NCI-H345 treated with DMSO at 0.1 percent for 48 hours (cell line): Measurements from ENCODE around the gene IVNS1ABP.

ENCODE experiments used
- DNase-seq: peaks from one replicate; lab custom pipeline; 2025; ENCODE audit not compliant: unreplicated experiment; lab: John Stamatoyannopoulos, UW

IVNS1ABP gene

DNA sequence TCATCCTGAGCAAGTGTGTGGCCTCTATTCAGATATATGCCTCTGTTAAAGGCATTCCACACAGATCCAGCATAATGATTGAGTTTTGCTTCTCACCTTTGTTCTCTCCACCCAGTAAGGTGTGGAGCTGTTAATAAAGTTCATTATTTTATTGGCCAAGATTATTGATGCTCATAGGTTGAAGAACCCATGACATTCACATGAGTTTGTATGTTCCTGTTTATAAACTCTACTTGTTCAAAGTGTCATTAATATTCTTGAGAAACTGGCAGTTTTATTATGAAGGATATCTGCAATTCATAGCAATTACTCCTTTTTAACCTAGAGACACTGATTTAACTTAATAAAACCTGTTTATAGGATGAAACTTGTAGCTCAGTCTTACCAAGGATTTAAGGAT lies 22.0 kb downstream of the IVNS1ABP start:
- DNase-seq: no peak

DNA sequence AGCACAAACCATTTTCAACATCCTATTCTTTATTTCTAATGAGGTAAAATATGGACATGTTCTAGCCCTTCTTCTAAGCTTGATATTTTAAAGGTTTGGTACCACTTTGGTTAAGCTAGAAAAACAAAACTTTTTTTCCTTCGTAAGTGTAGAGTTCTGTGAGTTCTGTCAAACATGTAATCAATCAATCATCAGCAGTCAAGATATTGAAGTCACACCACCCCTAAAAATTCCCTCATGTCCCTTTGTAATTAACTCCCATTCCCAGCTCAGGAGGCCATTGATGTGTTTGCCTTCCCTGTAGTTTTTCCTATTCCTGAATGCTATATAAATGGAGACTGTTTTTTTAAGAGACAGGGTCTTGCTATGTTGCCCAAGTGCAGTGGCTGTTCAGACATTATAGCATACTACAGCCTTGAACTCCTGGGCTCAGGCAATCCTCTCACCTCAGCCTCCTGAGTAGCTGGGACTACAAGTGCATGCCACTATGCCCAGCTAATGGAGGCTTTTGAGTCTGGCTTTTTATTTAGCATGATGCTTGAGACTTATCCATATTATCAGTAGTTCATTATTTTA lies 23.0 kb downstream of the IVNS1ABP start:
- no peak for DNase-seq

DNA sequence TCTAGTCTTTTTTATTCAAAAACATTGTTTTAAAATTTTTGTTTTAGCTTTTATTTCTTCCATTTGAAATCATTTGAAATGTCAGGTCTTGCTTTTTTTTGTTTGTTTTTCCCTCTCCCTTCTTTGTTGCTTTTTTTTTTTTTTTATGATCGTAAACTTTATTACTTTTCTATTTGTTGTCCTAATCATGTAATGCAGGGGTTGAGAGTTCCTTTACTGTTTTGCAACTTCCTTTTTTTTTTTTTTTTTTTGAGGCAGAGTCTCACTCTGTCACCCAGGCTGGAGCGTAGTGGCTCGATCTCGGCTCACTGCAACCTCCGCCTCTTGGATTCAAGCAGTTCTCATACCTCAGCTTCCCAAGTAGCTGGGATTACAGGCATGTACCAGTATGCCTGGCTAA lies 24.8 kb downstream of the IVNS1ABP start:
- no peak for DNase-seq

DNA sequence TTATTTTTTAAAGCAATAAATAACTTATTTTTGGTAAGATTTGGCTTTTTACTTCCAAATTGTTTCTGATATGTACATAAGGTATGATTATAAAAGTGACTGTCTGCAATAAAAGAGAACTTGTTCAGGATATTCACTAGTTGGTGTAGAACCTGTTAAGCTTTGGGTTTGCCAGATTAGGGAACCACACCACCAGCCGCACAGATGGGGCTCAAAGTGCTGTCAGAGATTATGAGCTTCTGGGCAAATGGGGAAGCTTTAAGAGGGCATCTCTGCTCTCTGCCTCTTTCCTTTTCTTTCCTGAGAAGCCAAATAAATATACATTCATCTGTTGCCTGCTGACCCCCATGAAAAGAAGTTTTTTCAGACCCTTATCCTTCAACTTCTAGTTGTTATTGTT lies 25.4 kb downstream of the IVNS1ABP start:
- no peak for DNase-seq

DNA sequence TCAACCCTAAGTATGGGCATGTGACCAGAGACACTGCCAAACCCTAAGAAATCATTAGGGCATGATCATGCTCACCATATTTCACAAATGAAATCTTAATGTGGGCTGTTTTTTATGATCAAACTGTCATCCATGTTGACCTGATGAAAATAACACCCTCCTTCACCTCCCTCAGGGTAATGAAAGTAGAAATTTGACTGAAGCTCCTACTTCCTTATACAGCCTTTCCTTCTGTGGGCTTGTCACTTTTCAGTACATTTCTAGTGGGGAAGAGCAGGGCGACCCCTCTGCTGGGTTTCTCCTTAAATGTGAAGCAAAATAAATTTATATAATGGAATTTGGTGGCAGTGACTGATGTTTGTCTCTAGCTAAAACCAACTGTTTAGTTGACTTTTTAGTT lies 25.9 kb downstream of the IVNS1ABP start:
- no peak for DNase-seq

DNA sequence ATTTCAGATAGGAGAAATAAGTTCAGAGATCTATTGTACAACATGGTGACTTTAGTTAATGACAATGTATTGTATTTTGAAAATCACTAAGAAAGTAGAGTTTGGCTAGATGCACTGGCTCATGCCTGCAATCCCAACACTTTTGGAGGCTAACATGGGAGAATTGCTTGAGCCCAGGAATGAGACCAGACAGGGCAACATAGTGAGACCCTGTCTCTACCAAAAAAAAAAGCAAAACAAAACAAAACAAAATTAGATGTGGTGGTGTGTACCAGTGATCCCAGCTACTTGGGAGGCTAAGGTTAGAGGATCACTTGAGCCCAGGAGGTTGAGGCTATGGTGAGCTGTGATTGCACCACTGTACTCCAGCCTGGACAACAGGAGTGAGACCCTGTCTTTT lies 27.2 kb downstream of the IVNS1ABP start:
- DNase-seq: no peak

DNA sequence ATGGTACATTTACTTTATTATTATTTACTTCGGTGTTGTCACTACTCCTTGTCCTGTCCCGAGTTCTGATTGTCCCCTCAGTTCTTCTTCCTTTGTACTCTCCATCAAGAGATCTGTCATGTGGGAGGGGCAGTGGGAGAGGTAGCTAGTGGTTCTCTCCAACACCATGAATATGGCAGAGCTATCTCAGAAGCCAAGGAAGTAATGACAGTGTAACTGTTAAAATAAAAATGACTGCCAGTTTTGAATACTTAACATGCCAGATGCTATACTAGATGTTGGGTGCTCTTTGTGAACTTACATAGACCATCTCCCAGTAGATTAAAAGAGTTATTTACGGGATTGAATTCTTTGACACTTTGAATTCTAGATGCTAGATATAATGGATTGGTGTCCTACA lies 28.6 kb downstream of the IVNS1ABP start:
- no peak for DNase-seq

DNA sequence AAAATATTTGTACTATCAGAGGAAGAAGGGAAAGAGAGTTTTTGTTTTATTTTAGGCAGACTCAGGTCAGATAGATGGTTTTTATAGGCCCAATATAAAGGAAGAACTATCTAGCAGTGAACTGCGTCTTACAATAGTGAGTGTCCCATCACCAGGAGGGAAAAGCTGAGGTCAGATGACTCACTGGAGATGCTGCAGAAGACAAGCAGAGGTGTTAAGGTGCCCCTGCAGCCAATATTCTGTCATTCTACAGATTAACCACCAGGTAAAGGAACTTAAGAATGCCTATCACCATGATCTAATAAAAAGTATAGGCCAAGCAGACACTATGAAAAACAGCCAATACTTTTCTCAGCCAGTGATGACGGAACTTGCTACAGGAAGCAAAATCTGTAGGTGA lies 29.6 kb downstream of the IVNS1ABP start:
- no peak for DNase-seq

DNA sequence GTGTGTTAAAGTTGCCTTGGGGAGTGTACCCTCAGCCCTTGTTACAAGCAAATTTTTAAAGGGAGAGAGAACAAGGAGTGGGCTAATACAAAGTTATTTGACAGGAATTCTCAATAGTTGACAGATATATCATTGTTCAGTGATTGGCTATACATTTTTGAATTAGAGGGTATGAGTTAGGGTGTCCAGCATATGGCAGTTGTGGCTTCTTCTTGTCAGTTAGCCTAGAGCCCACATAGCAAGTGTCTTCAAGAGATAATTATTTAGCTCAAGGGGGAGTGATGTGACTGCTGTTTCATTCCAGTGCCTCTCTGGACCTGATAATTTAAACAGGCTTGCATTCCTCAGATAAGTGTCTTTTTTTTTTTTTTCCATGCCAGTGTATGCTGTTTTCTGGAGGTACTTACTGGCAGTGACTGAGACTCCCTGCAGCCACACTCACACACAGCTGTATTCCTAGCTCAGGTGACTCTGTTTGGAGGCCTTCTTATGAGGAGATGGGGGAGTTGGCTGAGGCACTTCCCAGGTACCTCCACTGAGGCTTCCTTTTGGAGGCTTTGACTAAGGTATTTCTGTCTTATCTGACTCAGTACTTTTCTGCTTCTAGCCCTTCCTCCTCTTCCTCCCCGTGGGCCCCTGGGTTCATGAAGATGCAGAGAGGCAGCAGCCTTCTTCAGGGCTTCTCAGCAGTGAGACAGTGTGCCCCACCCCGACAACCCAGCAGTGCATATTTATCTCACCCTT lies 32.3 kb downstream of the IVNS1ABP start:
- no peak for DNase-seq

DNA sequence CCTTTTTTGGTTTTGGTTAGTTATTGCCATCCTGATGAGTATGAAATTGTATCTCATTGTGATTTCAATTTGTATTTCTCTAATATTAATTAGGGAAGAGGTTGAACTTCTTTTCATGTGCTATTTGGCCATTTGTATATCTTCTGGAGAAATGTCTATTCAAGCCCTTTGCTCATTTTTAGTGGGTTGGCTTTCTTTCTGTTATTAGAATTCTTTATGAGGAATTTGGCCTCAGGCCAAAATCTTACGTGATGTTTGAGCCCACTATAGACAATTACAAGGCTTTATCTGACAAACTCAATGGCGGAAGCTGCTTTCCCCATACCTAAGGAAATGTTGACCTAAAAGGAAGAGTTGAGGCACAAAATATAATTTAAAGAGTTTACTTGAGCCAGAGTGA lies 32.9 kb downstream of the IVNS1ABP start:
- DNase-seq: no peak

DNA sequence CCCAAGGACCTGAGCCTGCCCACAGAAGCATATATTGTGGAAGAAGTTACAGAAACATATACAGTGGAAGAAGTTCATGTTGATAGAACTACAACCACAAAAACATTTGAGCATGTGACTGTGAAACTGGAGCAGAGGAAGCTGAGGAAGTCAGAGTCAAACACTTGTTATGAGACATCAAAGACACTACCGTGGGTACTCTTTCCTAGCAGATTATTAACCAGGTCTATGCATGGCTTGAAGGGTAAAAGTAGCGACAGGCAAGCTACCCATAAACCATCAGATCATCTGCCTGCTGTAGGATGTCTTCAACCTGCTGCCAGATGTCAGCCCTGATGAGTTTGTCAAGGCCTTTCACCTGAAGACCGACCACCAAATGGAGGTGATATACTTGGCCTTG lies 35.8 kb downstream of the IVNS1ABP start:
- DNase-seq: no peak

DNA sequence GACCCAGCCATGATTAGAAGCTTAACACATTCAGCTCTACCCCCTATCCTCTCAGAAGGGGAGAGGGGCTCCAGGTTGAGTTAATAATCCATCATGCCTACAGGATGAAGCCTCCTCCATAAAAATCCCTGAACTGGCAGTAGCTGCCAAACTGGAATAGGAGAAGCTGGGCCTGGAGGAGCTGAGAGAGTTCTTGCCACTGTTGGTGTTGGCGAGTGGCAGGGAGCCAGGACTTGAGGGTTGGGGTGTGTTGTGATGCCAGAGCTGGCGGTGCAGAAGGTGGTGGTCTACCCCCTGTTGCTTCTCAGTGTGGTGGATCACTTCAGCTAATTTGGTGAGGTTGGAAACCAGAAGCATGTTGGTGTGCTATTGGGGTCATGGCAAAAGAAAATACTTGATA lies 36.5 kb downstream of the IVNS1ABP start:
- DNase-seq: no peak

DNA sequence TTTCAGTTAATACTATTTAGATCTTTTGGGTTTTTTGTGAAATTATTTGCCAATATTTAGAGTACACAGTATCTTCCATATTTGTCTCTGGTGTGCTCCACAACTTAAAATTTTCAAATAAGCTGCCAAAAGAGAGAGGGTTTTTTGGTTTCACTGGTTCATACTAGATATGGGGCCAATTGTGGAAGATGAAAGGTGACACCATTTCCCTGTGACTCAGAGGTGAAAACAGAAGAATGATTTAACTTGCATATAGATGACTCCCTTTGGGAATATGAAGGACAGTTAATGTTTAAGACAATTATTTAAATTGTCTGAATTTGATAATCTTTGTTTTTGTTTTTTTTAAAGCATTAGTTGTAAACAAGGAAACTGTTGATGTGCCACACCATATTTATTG lies 37.5 kb downstream of the IVNS1ABP start:
- no peak for DNase-seq

DNA sequence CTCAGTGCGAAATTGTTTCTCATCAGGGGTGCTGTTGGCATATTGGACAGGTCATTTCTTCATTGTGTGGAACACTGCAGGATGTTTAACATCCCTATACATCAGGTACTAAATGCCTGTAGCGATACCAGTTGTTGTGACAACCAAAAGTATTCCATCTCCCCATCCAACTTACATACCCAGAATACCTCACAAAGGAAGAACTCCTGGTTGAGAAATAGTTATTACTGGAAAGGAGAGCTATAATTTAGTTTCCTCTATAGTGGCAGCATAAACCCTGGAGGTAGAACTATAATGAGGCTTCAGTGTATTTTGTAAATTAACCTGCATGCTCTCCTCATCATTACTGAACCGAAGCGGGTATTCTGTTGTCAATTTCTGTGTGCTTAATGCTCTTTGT lies 45.1 kb downstream of the IVNS1ABP start:
- DNase-seq: no peak

DNA sequence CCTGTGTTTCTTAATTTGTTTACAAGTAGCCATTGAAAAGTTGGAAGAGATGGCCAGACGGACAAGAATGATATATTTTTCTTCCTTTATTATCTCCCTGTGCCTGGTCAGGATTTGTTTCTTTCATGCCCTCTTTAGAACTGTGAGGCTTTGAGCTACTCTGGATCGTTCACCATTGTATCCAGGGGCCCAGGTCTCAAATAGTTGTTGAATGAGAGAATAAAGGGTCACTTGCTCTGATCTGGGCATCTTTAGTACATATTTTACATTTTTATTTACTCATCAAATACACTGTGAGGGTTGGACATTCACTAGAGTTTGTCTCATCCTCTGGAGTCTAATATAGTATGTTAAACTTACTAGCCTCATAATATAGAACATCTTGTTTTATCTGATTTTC lies 48.7 kb downstream of the IVNS1ABP start:
- no peak for DNase-seq

DNA sequence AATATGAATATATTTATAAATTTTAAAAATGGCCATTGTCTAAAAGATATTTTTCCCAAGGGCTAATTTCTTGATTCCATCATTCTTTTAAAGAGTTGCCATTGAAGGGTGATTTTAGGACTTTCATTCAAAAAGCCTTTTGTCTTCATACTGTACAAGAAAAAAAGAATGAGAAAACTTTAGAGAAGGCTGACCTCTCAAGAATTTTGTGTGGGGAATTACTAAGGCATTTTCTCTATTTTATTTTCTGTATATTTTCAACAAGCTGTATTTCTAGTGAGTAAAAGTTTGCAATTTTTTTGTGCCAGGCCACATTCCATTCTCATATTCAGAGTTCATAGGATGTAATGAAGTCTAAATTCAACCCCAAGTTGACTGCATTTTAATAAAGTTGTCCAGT lies 49.3 kb downstream of the IVNS1ABP start:
- DNase-seq: no peak

DNA sequence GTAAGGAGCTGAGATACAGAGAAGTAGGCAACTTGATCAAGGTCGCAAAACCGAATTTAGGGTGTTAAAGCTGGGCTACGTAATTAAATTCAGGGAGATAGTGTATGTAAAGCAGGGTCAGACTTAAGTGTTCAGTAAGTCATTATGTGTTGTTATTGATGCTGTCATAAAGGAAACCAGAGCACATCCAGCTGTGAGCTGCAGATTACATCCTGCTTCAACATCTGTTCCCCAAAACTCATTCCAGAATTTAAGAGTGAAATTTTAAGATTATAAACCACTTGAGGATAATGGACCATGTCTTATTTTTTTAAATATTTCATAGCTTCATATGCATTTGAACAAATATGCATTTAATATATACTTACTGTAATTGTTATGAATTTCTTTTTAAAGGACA lies 49.7 kb downstream of the IVNS1ABP start:
- no peak for DNase-seq

DNA sequence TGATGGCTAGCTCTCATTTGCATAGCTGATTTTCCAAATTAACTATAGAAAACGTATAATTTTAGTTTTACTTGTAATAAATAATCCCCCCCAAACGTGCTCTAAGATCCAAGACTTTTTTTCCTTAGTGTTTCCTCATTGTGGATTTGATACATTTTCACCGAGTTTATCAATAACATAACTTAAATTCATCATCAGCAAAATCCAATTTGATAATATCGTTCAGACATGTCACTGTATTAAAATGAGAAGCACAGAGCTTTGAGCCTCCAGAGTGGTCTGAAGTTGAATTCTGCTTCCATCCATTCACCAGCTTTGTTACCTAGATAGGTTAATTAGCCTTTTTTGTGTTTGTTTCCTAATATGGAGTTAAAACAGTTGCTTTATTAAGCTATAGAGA lies 51.7 kb downstream of the IVNS1ABP start:
- DNase-seq: no peak

DNA sequence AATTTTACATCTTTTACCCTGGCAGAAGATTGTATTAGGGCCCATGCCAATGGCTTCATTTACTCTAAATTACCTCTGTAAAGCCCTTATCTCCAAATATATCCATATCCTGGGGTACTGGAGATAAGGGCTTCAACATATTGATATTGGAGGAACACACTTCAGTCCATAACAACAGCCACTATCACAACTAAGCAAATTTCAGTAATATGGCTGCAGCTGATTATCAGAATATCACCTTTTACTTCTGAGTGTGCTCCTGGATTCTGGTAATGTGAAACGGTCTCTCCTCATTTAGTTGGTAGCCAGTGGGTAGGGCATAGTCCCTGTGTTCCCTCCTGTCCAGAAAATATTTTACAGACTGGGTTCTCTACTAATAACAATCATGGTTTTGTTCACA lies 53.3 kb downstream of the IVNS1ABP start:
- no peak for DNase-seq

DNA sequence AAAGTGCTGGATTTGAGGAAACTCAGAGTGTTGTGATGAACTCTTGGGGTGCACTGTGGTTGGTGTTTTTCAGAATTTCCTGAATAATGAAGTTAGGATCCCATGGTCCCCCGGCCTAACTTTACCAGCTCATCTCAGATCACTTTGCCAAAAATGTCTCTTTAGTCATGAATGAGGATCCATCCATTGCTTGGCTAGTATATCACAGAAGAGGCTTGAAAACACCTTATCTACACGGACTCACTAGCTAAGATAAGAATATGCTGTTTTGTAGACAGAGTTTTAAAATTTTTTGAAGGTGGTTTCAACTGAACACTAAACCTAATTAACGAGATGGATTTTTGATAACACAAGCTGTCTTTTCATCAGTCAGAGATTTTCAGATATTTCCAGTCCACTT lies 53.8 kb downstream of the IVNS1ABP start:
- DNase-seq: no peak

DNA sequence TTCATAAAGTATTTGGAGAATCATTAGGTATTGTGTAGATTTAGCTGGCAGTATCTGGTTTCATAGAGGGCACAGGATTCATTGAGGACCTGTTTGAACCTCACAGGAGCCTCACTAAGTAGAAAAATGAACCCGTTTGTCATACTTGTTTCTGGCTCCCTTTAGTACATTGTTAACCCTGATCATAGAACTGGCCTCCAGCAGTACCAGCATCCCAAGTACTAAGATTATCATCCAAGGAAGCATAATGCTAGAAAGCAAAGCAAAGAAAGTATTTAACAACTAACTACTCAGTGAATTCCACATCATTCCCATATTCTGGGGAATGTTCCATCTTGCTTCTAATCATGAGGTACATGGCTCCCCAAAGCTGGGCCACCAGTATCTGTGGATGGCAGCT lies 54.9 kb downstream of the IVNS1ABP start:
- no peak for DNase-seq

DNA sequence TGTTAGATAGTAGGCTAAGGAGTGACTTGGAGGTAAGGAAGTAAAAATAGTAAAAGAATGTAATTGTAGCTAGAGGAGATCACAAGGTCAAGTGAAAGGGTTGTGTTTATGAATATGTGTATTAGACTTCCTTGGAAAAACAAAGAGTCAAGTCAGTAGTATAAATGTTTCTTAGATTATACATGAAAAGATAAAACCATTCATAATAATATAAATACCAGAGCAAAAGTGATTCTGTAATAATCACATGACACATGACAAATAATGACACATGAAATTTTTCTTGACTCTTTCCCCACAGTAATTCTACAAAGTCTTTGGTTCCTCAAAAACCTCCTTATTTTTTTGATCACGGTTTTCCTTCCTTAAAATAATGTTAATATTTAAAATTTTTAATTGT lies 56.4 kb downstream of the IVNS1ABP start:
- no peak for DNase-seq

DNA sequence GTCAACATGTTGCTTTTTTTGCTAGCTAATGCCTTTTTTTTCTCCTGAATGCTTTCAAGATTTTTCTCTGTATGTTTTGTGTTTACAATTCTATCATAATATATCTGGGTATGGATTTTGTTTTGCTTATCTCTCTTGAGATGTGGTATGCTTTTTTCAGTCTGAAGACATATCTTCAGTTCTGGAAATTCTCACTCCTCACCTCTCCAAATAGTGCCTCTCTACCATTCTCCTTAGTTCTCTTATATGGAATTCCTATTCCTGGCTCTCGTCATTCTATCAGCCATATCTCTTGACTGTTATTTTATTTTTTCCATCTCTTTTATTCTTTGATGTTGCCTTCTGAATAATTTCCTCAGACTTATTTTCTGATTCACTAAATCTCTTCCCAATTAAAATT lies 58.4 kb downstream of the IVNS1ABP start:
- no peak for DNase-seq

DNA sequence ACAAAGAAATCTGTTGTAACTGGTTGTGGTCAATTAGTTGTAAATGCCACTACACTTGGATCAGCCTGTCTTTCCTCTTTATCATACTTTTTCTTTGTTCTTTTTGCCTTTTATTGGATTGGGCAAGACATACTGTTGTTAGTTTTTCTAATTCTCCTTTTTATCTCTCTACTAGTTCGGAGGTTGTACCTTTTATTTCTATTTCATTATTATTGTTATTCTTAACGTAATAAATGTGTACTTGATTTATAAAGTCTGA lies 59.2 kb downstream of the IVNS1ABP start:
- DNase-seq: no peak
